Spleen (tissue), 7 donors: Measurements from ENCODE around the gene KRT84.

Experiments
- POLR2A ChIP-seq, 3 donors: fragments of 450-650 bp; IDR thresholded peaks; one replicate each; pipeline ENCODE4 v1.5.1; 2017; ENCODE audit warnings: antibody characterized with exemption in 3 of 3, mild to moderate bottlenecking in 1 of 3
- POLR2AphosphoS5 ChIP-seq, 3 donors: sonication (generic); formaldehyde crosslinking; IDR thresholded peaks; one replicate each; pipeline ENCODE4 v1.5.1; 2017; ENCODE audit warnings: antibody characterized with exemption in 3 of 3
- TF ChIP-seq, protein P1 (sequence below), 11 experiments: fragments of 200-600 bp in 7 of 11; fragments of 450-650 bp in 4 of 11; sonication (generic) in 4 of 11; IDR thresholded peaks in 8 of 11; conservative IDR thresholded peaks in 3 of 11; 1 replicate in 7 of 11; 2 replicates in 4 of 11; pipeline versions ENCODE4 v1.4.0 to v1.8.0; 2016 to 2021; ENCODE audit warnings: antibody characterized with exemption in 11 of 11, inconsistent platforms in 4 of 11, mild to moderate bottlenecking in 1 of 11
- donor health status: DM: no; HTN: no; CAD: no; lungs with moderate emphysema.
- donor health status: DM: no; HTN: no; CAD: no.
- donor health status: DM: no; HTN: no; CAD: no.

DNA sequence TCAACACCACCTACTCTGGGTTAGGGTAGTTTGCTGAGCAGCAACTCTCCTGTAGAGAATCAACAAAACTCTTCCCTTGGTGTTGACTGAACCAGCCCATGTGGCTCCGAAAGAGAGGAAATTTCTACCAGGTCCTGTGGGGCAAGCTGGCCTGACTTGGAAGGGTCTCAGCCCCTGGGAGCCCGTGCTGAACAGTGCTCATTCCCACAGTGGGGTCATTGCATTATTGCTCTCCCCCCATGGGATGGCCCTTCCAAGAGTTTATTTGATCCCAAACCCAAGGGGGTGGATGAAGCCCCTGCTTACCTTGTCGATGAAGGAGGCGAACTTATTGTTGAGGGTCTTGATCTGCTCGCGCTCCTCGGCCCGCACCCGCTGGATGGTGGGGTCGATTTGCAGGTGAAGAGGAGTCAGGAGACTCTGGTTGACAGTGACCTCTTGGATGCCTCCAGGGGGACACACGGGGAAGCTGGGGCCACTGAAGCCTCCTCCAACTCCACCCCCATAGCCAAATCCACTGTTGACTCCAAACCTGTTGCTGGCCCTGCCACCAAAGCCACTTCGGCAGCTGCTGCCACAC lies 48.1 kb upstream of the KRT84 start:
- TF ChIP-seq POLR2A (IDR thresholded peaks at IDR 0.05), result no peak
- TF ChIP-seq, protein P1, sequence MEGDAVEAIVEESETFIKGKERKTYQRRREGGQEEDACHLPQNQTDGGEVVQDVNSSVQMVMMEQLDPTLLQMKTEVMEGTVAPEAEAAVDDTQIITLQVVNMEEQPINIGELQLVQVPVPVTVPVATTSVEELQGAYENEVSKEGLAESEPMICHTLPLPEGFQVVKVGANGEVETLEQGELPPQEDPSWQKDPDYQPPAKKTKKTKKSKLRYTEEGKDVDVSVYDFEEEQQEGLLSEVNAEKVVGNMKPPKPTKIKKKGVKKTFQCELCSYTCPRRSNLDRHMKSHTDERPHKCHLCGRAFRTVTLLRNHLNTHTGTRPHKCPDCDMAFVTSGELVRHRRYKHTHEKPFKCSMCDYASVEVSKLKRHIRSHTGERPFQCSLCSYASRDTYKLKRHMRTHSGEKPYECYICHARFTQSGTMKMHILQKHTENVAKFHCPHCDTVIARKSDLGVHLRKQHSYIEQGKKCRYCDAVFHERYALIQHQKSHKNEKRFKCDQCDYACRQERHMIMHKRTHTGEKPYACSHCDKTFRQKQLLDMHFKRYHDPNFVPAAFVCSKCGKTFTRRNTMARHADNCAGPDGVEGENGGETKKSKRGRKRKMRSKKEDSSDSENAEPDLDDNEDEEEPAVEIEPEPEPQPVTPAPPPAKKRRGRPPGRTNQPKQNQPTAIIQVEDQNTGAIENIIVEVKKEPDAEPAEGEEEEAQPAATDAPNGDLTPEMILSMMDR (IDR thresholded peaks at IDR 0.05 in 8 of 11, conservative IDR thresholded peaks at IDR 0.05 in 3 of 11), result no peak
- no peak for TF ChIP-seq POLR2AphosphoS5 (IDR thresholded peaks at IDR 0.05)
